Stimulated activated CD4-positive, alpha-beta T cell treated with anti-CD3 and anti-CD28 coated beads, Interleukin-4, amount 100 ng/mL, for 4 hours (primary cell): ENCODE data around the gene TNFRSF6B.
A peak's percentile ranks its signal among the peaks of the same experiment; 100 is the strongest.
"Not testable (repeated sequence)": the region's sequence is repeated elsewhere in the genome, so short reads cannot be mapped to it uniquely, and the experiment has no call there.

Experiments
- DNase-seq, 2 experiments: peaks; one replicate each; pipeline ENCODE4 v3.0.0-alpha.2; 2020

Gene TNFRSF6B

DNA sequence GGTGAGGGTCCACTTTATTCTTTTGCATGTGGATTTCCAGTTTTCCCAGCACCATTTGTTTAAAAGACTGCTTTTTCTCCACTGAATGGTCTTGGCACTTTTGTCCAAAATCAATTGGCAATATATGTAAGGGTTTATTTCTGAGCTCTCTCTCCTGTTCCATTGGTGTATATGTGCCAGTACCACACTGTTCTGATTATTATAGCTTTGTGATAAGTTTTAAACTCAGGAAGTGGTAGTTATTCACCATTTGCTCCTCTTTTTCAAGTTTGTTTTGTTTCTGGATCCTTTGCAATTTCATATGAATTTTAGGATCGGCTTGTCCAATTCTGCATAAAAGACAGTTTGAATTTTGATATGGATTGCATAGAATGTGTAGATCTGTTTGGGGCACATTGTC is 15.7 kb downstream of the TNFRSF6B start:
- DNase-seq: no peak

DNA sequence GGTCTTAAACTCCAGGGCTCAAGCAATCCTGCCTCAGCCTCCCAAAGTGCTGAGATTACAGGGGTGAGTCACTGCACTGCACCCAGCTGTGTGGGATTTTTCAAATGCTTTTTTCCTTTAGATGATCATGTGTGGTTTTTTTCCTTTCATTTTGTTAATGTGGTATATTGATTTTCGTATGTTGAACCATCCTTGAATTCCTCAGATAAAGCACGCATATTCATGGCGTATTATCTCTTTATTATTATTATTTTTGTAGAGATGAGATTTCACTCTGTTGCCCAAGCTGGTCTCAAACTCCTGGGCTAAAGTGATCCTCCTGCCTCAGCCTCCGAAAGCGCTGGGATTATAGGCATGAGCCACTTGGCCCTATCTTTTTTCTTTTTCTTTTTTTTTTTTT is 18.4 kb downstream of the TNFRSF6B start:
- no peak for DNase-seq

DNA sequence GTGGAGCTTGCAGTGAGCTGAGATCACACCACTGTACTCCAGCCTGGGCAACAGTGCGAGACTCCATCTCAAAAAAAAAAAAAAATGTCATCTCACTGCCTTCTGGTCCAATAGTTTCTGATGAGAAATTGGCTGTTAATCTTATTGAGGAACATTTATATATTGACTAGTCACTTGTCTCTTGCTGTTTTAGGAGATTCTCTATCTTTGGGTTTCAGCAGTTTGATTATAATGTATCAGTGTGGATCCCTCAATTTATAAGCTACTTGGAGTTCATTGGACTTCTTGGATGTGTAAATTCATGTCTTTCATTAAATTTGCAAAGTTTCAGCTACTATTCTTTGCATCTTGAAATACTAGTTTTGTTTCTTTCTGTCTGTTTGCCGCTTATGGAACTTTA is 22.5 kb downstream of the TNFRSF6B start:
- no peak for DNase-seq

DNA sequence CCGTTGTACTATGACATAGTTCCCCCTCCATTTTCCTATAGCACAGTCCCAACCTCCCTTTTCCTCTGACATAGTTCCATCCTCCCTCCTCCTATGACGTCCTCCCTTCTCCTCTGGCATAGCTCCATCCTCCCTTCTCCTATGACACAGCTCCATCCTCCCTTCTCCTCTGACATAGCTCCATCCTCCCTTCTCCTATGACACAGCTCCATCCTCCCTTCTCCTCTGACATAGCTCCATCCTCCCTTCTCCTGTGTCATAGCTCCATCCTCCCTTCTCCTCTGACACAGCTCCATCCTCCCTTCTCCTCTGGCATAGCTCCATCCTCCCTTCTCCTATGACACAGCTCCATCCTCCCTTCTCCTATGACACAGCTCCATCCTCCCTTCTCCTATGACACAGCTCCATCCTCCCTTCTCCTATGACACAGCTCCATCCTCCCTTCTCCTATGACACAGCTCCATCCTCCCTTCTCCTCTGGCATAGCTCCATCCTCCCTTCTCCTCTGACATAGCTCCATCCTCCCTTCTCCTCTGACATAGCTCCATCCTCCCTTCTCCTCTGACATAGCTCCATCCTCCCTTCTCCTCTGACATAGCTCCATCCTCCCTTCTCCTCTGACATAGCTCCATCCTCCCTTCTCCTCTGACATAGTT is 26.6 kb downstream of the TNFRSF6B start:
- DNase-seq: not testable (repeated sequence)

DNA sequence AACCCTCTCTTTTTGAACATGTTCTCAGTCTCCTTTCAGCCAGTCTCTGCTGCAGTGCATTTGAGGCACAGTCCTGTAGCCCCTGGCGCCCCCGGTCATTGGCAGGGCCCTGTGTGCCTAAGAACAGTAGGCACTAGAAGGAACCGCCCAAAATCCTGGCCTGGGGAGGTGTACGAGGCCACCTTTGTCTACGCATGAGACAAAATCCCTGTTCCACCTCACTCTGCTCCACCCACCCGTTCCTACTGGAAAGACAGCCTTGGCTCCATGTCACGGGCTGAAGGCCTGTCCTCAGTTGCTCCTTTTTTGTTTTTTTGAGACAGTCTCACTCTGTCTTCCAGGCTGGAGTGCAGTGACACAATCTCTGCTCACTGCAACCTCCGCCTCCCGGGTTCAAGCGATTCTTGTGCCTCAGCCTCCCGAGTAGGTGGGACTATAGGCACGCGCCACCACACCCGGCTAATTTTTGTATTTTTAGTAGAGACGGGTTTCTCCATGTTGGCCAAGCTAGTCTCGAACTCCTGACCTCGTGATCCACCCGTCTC is 33.8 kb downstream of the TNFRSF6B start:
- DNase-seq: not testable (repeated sequence)

DNA sequence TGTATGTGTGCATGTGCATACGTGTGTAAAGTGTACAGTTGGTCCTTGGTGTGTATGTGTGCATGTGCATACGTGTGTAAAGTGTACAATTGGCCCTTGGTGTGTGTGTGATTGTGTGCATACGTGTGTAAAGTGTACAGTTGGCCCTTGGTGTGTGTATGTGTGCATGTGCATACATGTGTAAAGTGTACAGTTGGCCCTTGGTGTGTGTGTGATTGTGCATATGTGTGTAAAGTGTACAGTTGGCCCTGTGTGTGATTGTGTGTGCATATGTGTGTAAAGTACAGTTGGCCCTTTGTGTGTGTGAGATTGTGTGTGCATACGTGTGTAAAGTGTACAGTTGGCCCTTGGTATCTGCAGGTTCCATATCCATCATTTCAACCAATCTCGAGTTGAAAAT is 35.0 kb downstream of the TNFRSF6B start:
- no peak for DNase-seq

DNA sequence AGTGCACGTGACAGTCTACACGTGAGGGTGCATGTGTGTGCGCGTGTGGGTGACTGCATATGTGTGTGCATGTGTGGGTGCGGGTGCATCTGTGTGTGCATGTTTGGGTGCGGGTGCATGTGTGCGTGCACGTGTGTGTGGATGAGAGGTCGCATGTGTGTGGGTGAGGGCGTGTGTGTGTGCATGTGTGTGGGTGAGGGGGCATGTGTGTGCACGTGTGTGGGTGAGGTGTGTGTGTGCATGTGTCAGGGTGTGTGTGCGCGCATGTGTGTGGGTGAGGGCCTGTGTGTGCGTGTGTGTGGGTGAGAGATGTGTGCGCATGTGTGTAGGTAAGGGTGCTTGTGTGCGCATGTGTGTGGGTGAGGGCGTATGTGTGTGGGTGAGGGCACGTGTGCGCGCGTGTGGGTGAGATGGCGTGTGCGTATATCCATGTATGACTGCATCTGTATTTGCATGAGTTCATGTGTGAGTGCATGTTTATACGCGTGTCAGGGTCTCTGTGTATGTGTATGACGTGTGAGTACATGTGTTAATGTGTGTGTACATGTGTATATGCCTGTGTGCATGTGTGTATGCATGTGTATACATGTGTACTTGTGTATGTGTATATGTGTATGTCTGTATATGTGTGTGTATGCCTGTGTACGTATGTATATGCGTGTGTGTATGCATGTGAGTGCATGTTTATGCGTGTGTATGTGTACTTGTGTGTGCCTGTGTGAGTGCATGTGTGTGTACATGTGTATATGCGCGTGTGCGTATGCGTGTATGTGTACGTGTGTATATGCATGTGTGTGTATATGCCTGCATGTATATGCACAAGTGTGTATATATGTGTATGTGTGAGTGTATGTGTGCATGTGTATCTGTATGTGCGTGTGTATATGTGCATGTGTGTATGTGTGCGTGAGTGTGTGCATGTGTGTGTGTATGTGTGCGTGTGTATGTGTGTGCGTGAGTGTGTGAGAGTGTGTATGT is 36.0 kb downstream of the TNFRSF6B start:
- no peak for DNase-seq

DNA sequence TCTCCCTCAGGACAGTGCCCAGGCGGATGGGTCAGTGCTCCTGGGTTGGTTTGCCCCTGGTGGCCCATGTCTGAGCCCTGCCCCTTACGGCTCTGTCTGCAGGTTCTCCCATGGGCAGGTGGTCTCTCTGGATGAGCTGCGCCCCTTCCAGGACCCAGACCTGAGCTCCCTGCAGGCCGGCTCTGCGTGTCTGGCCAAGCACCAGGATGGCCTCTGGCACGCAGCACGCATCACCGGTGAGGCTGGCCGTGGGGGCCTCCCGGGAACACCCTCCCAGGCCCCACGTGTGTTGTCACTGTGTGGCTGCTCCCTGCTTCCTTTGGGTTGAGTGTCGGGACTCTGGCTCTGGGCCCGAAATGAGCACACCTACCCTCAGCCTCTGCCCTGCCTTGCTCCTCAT is 36.7 kb downstream of the TNFRSF6B start:
- no peak for DNase-seq

DNA sequence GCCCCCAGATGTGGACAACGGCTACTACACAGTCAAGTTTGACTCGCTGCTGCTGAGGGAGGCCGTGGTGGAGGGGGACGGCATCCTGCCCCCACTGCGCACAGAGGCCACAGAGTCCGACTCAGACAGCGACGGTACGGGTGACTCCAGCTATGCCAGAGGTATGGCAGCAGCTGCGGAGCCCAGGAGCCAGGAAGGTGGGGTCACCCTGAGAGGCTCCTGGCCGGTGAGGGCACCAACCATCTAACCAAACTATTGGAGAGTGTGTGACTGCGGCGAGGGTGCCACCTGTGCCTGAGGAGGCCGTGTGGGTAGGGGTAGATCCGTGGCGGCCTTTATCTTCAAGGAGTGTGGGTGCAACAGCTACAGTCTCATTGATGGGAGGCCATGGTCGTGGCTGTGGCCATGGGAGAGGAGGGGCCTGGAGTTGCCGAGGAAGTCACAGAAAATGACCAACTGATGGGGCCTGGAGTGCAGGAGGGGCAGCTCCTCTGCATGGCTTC is 37.2 kb downstream of the TNFRSF6B start:
- DNase-seq: no peak

DNA sequence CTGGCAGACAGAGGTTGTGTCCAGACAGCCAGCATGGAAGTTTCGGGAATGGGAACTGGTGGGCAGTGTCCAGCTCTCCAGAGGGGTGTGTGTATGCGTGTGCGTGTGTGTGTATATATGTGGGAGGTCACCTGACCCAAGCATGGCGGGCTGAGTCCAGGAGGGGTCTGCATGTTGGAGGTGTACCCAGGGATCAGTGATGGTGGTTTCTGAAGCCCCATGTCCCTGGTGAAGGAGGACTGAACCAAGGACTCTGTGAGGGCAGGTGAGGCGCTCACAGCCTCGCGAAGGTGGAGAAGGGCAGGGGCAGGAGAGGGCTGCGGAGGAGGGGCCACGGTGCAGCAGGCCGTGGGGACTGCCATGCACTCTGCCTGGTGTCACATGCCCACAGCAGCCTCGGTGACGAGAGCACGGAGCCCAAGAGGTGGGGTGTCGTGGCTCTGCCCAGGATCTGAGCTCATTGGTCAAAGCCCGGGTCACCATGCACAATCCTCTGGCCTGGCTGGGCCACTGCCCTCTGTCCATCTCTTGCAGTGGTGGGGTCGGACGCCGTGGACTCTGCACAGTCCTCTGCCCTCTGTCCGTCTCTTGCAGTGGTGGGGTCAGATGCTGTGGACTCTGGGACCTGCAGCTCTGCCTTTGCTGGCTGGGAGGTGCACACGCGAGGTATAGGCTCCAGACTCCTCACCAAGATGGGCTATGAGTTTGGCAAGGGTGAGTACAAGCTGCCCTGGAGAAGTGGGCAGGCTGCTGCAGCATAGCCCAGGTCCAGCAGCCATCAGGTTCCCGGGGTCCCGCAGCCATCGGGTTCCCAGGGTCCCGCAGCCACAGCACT is 37.9 kb downstream of the TNFRSF6B start:
- no peak for DNase-seq

DNA sequence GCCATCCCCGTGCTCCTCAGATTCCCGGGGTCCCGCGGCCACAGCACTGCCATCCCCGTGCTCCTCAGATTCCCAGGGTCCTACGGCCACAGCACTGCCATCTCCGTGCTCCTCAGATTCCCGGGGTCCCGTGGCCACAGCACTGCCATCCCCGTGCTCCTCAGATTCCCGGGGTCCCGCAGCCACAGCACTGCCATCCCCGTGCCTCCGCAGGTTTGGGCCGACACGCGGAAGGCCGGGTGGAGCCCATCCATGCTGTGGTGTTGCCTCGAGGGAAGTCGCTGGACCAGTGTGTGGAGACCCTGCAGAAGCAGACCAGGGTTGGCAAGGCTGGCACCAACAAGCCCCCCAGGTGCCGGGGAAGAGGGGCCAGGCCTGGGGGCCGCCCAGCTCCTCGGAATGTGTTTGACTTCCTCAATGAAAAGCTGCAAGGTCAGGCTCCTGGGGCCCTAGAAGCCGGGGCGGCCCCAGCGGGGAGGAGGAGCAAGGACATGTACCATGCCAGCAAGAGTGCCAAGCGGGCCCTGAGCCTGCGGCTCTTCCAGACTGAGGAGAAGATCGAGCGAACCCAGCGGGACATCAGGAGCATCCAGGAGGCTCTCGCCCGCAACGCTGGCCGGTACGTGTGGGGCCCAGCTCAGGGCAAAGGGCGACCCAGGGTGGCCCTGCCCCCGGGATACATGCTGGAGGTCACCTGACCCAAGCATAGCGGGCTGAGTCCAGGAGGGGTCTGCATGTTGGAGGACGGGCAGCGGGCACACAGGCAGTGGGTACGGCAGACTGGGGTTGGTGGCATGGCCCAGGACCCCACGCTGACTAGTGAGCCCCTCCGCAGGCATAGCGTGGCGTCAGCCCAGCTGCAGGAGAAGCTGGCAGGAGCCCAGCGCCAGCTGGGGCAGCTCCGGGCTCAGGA is 38.8 kb downstream of the TNFRSF6B start:
- DNase-seq: no peak

DNA sequence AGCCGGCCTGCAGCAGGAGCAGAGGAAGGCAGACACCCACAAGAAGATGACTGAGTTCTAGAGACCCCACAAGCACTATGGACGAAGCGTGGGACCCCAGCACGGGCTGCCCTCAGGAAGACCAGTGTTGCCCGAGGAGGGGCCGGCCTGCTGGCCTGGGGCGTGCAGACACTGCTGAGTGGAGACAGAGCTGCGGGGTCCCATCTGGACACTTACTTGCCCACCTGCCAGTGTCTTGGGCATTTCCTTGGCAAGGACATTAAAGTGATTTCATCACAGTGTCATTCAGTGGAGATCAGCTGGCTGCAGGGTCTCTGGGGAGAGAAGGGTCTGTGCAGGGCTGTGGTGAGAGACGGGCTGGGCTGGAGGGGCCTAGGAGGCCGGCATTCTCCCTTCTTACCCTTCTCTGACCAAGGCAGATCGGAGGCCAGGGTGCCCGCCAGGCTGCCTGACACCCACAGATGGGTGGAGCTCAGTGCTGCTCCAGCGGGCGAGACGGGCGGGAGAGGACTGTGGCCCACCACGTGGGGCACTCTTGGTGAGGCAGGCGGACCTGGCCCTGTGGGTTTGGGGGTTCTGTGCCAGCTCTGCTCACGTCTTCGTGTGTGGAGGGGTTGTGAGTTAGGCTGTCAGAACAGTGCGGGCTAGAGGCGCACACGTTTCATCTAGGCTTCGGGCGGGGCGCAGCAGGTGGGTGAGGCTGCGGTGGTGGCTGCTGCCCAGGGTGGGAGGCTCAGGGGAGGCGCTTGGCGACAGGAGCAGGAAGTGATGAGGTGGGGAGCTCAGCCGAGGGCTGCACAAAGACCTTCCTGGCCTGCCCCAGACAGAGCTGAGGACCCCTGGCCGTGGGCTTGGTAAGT is 39.6 kb downstream of the TNFRSF6B start, which contains the start of gene LIME1:
Gene LIME1, plus strand, starts transcription at position 806 of the 860 bp plus-strand sequence. CDS start 886 bp downstream, outside the sequence.
- peak; percentile 51 to 72 for DNase-seq

DNA sequence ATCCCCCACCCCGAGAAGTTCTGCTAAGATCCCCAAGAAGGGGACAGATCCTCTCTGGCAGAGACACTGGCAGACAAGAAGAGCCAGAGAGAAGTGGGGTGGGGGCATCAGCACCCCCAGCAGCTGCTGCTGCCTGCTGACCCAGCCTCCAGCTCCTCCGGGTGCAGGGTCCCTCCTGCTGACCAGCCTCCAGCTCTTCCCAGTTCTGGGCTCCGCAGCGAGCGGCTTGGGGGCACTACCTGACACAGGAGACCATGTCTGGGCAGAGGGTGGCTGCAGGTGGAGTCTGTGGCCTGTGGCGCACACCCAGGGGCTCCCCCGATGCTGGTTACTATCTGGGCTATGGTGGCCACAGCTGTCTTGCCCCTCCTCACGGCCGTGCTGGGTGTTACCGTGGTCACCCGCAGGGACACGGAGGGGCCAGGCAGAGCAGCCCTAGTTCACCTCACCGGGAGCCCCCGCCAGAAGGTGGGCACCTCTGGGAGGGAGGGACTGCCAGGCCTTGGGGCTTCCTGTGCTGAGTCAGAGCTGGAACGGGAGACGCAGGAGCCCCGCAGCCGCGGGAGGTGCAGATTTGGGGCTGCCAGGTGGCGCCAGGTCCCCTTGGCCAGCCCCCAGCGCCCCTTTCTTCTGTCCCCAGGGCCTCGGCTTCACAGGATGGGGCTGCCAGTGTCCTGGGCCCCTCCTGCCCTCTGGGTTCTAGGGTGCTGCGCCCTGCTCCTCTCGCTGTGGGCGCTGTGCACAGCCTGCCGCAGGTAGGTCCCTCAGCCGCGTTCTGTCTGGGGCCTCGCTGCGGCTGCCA is 40.6 kb downstream of the TNFRSF6B start:
- DNase-seq: peak; percentile 43 to 55

DNA sequence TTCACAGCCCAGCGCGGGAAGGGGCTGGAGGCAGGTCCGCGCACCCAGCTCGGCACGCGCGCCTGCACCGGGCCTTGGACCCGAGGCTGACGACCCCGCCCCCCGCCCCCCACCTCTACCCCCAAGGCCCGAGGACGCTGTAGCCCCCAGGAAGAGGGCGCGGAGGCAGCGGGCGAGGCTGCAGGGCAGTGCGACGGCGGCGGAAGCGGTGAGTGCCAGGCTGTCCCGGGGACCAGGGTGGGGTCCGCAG is 41.2 kb downstream of the TNFRSF6B start:
- no peak for DNase-seq

DNA sequence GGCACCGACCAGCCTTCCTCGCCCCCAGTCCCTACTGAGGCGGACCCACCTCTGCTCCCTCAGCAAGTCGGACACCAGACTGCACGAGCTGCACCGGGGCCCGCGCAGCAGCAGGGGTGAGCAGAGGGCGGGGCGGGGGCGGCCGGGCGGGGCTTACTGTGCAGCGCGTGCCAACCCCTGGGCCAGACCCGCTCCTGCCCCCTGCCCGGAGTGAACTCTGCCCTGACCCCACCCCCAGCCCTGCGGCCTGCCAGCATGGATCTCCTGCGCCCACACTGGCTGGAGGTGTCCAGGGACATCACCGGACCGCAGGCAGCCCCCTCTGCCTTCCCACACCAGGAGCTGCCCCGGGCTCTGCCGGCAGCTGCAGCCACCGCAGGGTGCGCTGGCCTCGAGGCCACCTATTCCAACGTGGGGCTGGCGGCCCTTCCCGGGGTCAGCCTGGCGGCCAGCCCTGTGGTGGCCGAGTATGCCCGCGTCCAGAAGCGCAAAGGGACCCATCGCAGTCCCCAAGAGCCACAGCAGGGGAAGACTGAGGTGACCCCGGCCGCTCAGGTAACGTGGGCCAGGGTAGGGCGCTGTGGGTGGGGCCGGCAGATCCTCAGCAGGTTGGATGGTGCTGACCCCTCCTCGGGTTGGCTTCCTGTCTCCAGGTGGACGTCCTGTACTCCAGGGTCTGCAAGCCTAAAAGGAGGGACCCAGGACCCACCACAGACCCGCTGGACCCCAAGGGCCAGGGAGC is 41.7 kb downstream of the TNFRSF6B start:
- DNase-seq: peak in 1 of 2 experiments; percentile 36

DNA sequence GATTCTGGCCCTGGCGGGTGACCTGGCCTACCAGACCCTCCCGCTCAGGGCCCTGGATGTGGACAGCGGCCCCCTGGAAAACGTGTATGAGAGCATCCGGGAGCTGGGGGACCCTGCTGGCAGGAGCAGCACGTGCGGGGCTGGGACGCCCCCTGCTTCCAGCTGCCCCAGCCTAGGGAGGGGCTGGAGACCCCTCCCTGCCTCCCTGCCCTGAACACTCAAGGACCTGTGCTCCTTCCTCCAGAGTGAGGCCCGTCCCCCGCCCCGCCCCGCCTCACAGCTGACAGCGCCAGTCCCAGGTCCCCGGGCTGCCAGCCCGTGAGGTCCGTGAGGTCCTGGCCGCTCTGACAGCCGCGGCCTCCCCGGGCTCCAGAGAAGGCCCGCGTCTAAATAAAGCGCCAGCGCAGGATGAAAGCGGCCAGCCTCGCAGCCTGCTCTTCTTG is 42.3 kb downstream of the TNFRSF6B start:
- no peak for DNase-seq

DNA sequence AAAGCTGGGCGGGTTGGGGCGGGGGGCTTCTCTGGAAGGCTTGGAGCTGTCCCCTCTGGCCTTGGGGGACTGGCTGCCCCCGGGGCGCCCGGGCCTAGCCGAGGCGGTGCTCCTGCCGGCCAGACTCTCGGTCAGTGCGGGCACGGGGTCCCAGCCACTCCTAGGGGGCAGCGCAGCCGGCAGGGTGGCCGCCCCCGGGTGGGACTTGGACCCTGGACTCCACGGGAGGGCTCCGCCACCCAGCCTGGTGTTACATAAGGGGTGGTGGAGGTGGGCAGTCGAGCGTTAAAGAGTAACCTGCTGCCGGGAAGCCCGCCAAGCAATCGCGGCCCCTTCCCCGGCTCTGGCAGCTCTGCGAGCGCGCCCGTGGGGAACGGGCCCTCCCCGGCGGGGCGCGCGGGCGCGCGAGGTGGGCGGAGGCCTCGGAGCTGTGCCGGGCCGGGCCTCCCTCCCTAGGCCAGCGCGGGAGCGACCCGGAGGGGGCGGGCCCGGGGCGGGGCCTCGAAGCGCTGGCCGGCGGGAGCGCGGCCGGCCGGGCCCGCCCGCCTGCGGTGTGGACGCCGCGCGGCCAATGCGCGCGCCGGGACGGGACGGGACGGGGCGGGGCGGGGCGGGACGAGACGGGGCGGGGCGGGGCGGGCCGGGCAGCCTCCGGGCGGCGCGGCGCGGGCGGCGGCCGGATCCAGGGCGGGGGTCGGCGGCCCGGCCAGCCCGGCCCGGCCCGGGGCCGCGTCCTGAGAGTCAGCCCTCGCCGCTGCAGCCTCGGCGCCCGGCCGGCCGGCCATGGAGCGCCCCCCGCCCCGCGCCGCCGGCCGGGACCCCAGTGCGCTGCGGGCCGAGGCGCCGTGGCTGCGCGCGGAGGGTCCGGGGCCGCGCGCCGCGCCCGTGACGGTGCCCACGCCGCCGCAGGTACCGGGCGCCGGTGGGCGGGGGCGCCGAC is 42.9 kb downstream of the TNFRSF6B start, which contains the start of gene SLC2A4RG:
Gene SLC2A4RG, plus strand, starts transcription at position 647 of the 940 bp plus-strand sequence. Its CDS starts 137 bp downstream, at position 784.
- DNase-seq: peak; percentile 53 to 71
